GM21717 (cell line): ENCODE data around the gene DNLZ.
"Not testable (repeated sequence)": the region's sequence is repeated elsewhere in the genome, so short reads cannot be mapped to it uniquely, and the experiment has no call there.

Source experiments
- ATAC-seq: cut with Tn5 transposase; IDR thresholded peaks from one replicate; pipeline ENCODE4 v1.9.1; 2021; ENCODE audit warnings: mild to moderate bottlenecking, moderate library complexity; ENCODE audit not compliant: unreplicated experiment

The DNLZ gene

GRCh38 chr9:136363106-136363948, at the start of gene DNLZ:
DNLZ (minus strand) TSS chr9:136363744; CDS start chr9:136363714, 30 bp downstream.
- peak; percentile 70 for ATAC-seq

- ATAC-seq, result no peak
Observed at GRCh38 chr9:136412962-136413361, 49.4 kb upstream of the DNLZ start.

DNA sequence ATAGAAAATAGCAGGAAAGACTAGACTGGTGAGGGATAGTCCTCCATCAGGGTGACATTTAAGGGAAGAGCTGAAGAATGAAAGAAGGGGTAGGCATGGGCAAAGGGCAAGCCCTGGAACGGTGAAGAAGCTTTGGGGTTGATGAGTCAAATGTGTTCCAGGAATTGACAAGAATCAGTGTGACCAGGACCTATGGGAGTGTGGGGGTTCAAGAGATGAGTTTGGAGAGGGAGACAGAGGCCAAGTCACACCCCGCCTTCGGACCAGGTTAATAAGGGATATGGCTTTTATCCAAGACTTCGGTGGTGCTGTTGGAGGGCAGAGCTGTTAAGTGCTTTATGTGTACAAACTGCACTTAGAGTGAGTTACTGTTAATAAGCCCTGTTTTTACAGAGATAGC, 47.8 kb upstream of the DNLZ start:
- no peak for ATAC-seq

GRCh38 chr9:136410500-136411287, 47.1 kb upstream of the DNLZ start, which contains the start of the genes ENTR1 and PMPCA:
ENTR1 (minus strand) TSS chr9:136410614; CDS start chr9:136410397, 217 bp downstream.
PMPCA (plus strand) TSS chr9:136410658; CDS start chr9:136410669, 11 bp downstream.
- peak; percentile 66 for ATAC-seq

DNA sequence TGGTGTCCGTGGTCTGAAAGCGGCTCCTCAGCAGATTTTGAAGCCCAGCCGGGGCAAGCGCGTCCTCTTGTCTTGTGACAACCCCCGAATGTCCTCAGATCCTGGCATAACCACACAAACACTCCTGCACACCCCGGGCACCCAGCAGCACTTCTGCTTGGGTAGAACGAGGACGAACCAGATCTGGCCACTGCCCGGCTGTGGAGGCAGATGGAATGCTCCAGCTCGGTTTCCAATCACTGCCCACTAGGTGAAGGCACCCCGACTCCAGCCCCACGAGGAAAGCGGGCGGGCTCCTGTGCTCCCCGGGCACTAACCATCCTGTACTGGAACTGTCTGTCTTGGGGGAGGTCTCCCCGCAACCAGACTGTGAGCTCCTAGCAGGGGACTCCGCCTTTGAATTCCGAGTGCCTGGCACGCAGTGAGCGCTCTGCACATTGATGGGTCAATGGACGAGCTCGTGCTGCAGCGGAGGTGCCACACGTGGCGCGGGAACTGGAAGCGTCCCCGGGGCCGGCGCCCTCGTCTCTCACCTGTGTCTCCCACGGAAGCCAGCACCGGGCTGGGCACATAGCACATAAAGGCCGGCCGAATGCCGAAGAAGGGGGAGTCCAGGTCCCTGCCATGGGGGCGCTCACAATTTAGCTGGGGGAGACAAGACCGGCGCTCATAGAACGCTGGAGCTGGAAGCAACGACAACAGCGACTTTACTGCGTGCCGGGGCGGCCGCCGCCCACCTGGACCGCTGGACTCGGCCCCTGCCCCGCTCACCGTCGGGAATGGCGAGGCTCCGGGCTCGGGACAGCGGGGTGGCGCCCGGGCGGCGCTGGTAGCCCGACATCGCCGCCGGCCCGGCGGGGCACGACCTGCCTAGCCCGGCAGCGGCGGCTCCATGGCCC, 46.3 kb upstream of the DNLZ start:
- peak; percentile 22 for ATAC-seq

- no peak for ATAC-seq
Observed at GRCh38 chr9:136407911-136408310, 44.4 kb upstream of the DNLZ start.

DNA sequence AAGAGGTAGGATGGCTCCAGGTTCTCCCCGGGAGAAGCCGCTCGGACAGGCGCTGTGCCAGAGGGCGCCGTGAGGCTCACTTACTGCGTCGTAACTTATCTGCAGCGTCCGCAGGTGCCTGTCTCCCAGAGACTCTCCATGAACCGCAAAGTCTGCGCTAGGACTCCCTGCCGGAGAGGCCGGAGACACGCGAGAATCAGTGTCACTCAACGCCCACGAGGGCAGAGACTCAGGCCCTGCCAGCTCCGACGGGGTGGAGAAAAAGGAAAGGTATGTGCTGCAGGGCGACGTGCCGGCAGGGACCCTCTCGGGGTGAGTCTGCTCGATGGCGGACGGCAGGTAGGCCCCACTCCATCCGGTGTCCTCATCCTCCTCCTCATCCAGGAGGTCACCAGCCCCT, 43.5 kb upstream of the DNLZ start:
- ATAC-seq, result not testable (repeated sequence)

DNA sequence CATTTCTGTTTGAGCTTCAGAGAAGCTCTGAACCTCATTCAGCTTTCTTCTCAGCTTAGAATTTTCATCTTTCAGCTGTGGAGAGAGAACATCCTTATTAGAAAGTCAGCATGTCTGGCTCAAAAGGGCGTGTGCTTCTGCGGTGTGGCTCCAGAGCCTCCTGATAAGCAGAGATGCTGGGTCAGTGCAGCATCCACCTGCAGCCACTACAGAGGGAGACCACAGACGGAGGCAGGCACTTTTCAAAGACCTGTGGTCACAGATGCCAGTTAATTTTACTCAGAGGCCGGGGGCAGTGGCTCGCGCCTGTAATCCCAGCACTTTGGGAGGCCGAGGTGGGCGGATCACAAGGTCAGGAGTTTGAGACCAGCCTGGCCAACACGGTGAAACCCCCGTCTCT, 42.4 kb upstream of the DNLZ start:
- ATAC-seq, result not testable (repeated sequence)

GRCh38 chr9:136405481-136405880, 41.9 kb upstream of the DNLZ start:
- no peak for ATAC-seq

- ATAC-seq, result no peak
Observed at GRCh38 chr9:136404801-136405136, 41.2 kb upstream of the DNLZ start.

DNA sequence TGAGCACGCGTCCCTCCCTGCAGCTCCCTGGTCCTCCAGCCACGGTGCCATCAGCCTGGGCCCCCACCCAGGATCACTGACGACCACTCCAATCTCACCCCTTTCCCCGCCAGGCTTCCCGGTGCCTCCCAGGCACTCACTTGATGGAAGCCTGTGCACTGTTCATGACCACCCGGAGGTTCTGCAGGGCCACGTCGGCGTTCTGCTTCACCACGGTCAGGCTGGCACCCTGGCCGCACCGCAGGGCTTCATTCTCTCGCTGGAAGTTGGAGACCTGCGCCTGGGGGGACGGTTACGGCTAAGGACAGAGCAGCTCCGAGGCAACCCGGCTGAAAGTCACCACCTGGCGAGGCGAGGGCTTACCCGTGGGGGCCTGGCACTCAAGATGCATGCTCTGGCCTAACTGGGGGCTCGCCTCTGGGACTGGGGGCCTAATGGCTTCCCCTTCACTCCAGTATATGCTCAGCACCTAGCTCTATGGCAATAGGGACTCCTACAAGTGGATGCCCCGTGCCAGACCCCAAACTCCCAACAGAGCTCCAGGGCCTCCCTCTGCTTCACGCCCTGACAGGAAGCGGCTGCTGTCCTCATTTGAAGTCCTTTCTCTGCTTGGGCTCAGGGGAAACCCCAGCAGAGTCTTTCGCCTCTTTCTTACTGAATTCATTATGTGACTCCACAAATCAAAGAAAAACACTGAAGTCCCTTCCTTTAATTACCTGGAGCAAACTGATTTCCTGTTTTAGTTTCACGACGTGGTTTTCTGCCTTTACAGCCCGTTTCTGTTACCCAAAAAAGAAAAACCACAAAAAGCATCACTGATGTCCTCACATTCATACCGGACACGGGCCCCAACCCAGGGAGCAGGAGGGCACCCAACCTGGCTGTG, 40.6 kb upstream of the DNLZ start:
- ATAC-seq, result no peak

GRCh38 chr9:136403538-136403914, 40.0 kb upstream of the DNLZ start:
- ATAC-seq, result no peak

- no peak for ATAC-seq
Observed at GRCh38 chr9:136402067-136402466, 38.5 kb upstream of the DNLZ start.

GRCh38 chr9:136401173-136401922, 37.8 kb upstream of the DNLZ start:
- ATAC-seq, result no peak

DNA sequence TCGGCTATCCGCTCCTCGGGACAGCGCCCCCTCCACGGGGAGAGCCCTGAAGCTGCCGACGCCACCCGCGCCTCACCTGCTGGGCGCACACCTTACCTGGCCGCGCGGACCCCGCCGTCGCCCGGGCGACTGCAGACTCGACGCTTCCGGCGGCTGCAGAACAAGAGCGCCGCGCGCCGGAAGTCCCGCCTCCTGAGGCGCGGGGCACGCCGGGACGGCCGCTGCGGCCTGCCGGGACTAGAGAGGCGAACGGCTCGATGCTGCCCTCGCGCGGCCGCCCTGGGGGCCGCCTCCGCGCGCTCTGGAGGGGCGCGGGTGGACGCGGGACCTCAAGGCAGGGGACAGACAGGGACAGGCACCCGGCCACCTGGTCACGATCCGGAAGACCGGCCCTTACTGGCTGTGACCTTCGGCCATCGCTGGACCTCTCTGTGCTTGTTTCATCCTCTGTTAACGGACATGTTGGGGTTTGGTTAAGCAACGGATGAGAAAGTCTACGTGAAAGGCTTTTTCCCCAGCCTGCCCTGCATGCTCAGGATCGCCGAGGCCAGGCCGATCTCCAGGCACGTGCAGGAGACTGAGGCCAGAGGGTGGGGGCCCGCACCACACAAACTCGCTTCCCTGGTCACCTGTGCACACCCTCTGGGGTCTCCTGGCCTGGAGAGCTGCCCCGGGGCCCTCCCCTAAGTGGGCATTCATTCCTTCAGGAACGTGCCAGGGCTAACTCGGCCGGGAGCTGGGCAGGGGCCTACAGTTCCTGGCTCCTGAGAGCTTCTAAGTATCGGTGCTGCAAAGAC, 36.7 kb upstream of the DNLZ start, which contains the start of gene SNAPC4:
Gene SNAPC4, minus strand, starts transcription at position 133 of the 797 bp plus-strand sequence. CDS start 1,742 bp downstream, outside the sequence.
- ATAC-seq, result peak; percentile 64

GRCh38 chr9:136399176-136400037, 35.9 kb upstream of the DNLZ start:
- ATAC-seq, result no peak

GRCh38 chr9:136398286-136398685, 34.7 kb upstream of the DNLZ start:
- no peak for ATAC-seq
